GM18499 (cell line): ENCODE data around the gene TEKT3.

ENCODE experiments used
- ATAC-seq: cut with Tn5 transposase; IDR thresholded peaks from one replicate; pipeline ENCODE4 v1.9.1; 2021; ENCODE audit warnings: moderate number of reproducible peaks; ENCODE audit not compliant: insufficient read depth, unreplicated experiment

The TEKT3 gene

GRCh38 chr17:15350777-15351477, 9.5 kb upstream of the TEKT3 start:
- ATAC-seq = no peak

- no peak for ATAC-seq
Measured at GRCh38 chr17:15349119-15349518, 7.7 kb upstream of the TEKT3 start.

GRCh38 chr17:15348021-15348420, 6.6 kb upstream of the TEKT3 start:
- ATAC-seq = no peak

- ATAC-seq = no peak
Measured at GRCh38 chr17:15346066-15346595, 4.7 kb upstream of the TEKT3 start.

GRCh38 chr17:15343749-15344148, 2.4 kb upstream of the TEKT3 start:
- ATAC-seq = no peak

GRCh38 chr17:15342460-15342859, 1.1 kb upstream of the TEKT3 start:
- no peak for ATAC-seq

GRCh38 chr17:15341966-15342365, 569 bp upstream of the TEKT3 start:
- ATAC-seq = no peak

GRCh38 chr17:15340966-15341365, 431 bp downstream of the TEKT3 start:
- no peak for ATAC-seq

- no peak for ATAC-seq
Measured at GRCh38 chr17:15335446-15335845, 6.0 kb downstream of the TEKT3 start.

- ATAC-seq = no peak
Measured at GRCh38 chr17:15334266-15334665, 7.1 kb downstream of the TEKT3 start.

- no peak for ATAC-seq
Measured at GRCh38 chr17:15332338-15332737, 9.1 kb downstream of the TEKT3 start.

GRCh38 chr17:15323131-15323530, 18.3 kb downstream of the TEKT3 start:
- no peak for ATAC-seq

- ATAC-seq = no peak
Measured at GRCh38 chr17:15321556-15322251, 19.7 kb downstream of the TEKT3 start.

- no peak for ATAC-seq
Measured at GRCh38 chr17:15319452-15320010, 21.9 kb downstream of the TEKT3 start.

GRCh38 chr17:15311996-15312395, 29.4 kb downstream of the TEKT3 start:
- ATAC-seq = no peak

- ATAC-seq = no peak
Measured at GRCh38 chr17:15309793-15310192, 31.6 kb downstream of the TEKT3 start.

- no peak for ATAC-seq
Measured at GRCh38 chr17:15309236-15309635, 32.2 kb downstream of the TEKT3 start.

- ATAC-seq = no peak
Measured at GRCh38 chr17:15308758-15309157, 32.6 kb downstream of the TEKT3 start.

GRCh38 chr17:15307710-15308111, 33.7 kb downstream of the TEKT3 start:
- no peak for ATAC-seq

GRCh38 chr17:15303851-15304250, 37.5 kb downstream of the TEKT3 start:
- no peak for ATAC-seq

- no peak for ATAC-seq
Measured at GRCh38 chr17:15303268-15303667, 38.1 kb downstream of the TEKT3 start.
